H1 (cell line): ENCODE data around the gene FGD5. TPM values are rescaled to one million over a fixed set of nuclear protein-coding genes. Genes with fewer than 3 reads are reported as not detected.

ENCODE experiments used
- CTCF ChIA-PET: fragments of 300-600 bp; sonication (Branson Sonifier 250); formaldehyde crosslinking; loops from one replicate; lab custom pipeline; 2021; ENCODE audit not compliant: partially characterized antibody; lab: Charles Lee
- POLR2A ChIA-PET: fragments of 300-600 bp; sonication (Branson Sonifier 250); formaldehyde crosslinking; loops from one replicate; lab custom pipeline; 2021; ENCODE audit warnings: inconsistent platforms; ENCODE audit not compliant: partially characterized antibody; lab: Charles Lee
- DNase-seq, 2 experiments: peaks; one replicate each; pipeline versions ENCODE4 v3.0.0 to v3.0.0-alpha.2; 2010 to 2022; ENCODE audit warnings: low spot score in 2 of 2, low read depth in 1 of 2, mixed read lengths in 1 of 2
- FAIRE-seq: peaks from 2 replicates; lab custom pipeline; 2011; peaks lifted over from hg19 to GRCh38; lab: Jason Lieb, UNC
- H2AFZ ChIP-seq: 2 replicates; pipeline ENCODE4 v1.8.1; 2012; ENCODE audit warnings: low read length, inconsistent platforms
- H2AK5ac ChIP-seq: 2 replicates; pipeline ENCODE4 v1.6.1; 2013; ENCODE audit warnings: low read depth, low read length
- H2BK120ac ChIP-seq: replicated peaks from 2 replicates; pipeline ENCODE3; 2013; ENCODE audit warnings: low read depth, low read length, inconsistent platforms
- H2BK12ac ChIP-seq: 2 replicates; pipeline ENCODE4 v1.6.1; 2013; ENCODE audit warnings: low read depth, low read length
- H2BK15ac ChIP-seq: 2 replicates; pipeline ENCODE4 v1.6.1; 2013; ENCODE audit warnings: low read length
- H2BK20ac ChIP-seq: 2 replicates; pipeline ENCODE4 v1.6.1; 2013; ENCODE audit warnings: low read length
- H2BK5ac ChIP-seq: 2 replicates; pipeline ENCODE4 v1.6.1; 2013; ENCODE audit warnings: low read depth, low read length
- H3K14ac ChIP-seq: 2 replicates; pipeline ENCODE4 v1.6.1; 2013; ENCODE audit warnings: inconsistent platforms; ENCODE audit not compliant: insufficient read length
- H3K18ac ChIP-seq: 2 replicates; pipeline ENCODE4 v1.6.1; 2013; ENCODE audit warnings: low read length; ENCODE audit errors: extremely low read depth
- H3K23ac ChIP-seq: 2 replicates; pipeline ENCODE4 v1.6.1; 2013; ENCODE audit warnings: inconsistent platforms; ENCODE audit not compliant: insufficient read length
- H3K23me2 ChIP-seq: 2 replicates; pipeline ENCODE4 v1.6.1; 2013; ENCODE audit warnings: low read depth, low read length
- H3K27ac ChIP-seq: 2 replicates; pipeline ENCODE4 v1.6.1; 2011; ENCODE audit warnings: low read depth, low read length, inconsistent platforms
- H3K27me3 ChIP-seq, 4 experiments: replicated peaks in 1 of 4; 1 replicate in 1 of 4; 2 replicates in 3 of 4; pipeline versions ENCODE4 v1.6.1 to v1.8.1; 2011 to 2013; ENCODE audit warnings: low read length in 3 of 4, mild to moderate bottlenecking in 3 of 4, inconsistent platforms in 2 of 4, mixed read lengths in 2 of 4, moderate library complexity in 1 of 4; ENCODE audit not compliant: control insufficient read depth in 3 of 4, insufficient read depth in 3 of 4; ENCODE audit errors: extremely low read depth in 1 of 4
- H3K36me3 ChIP-seq, 4 experiments: 2 replicates each; pipeline versions ENCODE4 v1.6.1 to v1.8.1; 2011 to 2013; ENCODE audit warnings: mild to moderate bottlenecking in 4 of 4, low read length in 3 of 4, moderate library complexity in 2 of 4, control low read depth in 1 of 4, inconsistent platforms in 1 of 4; ENCODE audit not compliant: insufficient read depth in 4 of 4, control insufficient read depth in 2 of 4
- H3K4ac ChIP-seq: replicated peaks from 2 replicates; pipeline ENCODE3; 2013; ENCODE audit warnings: low read length, low read depth, mixed read lengths, inconsistent platforms; ENCODE audit not compliant: insufficient read length
- H3K4me1 ChIP-seq, 4 experiments: replicated peaks in 1 of 4; 1 replicate in 1 of 4; 2 replicates in 3 of 4; pipeline versions ENCODE4 v1.6.1 to v1.8.1; 2011 to 2013; ENCODE audit warnings: low read length in 3 of 4, inconsistent platforms in 2 of 4, mixed read lengths in 1 of 4; ENCODE audit not compliant: insufficient read depth in 4 of 4, control insufficient read depth in 3 of 4
- H3K4me2 ChIP-seq, 2 experiments: 2 replicates each; pipeline versions ENCODE4 v1.6.1 to v1.8.1; 2011 to 2013; ENCODE audit warnings: low read depth in 2 of 2, low read length in 2 of 2, control low read depth in 1 of 2, inconsistent platforms in 1 of 2, mild to moderate bottlenecking in 1 of 2; ENCODE audit not compliant: insufficient read depth in 1 of 2
- H3K4me3 ChIP-seq, 4 experiments: fragments of 200-600, 300-600 bp in 1 of 4; sonication (generic), shearing (Covaris generic), sonication (Bioruptor Twin) in 1 of 4; 2 replicates each; pipeline versions ENCODE4 v1.5.1 to v1.8.1; 2011 to 2016; ENCODE audit warnings: low read length in 4 of 4, low read depth in 3 of 4, control low read depth in 2 of 4, inconsistent platforms in 2 of 4, mild to moderate bottlenecking in 2 of 4, mixed read lengths in 1 of 4, moderate library complexity in 1 of 4; ENCODE audit not compliant: insufficient read depth in 2 of 4; ENCODE audit errors: extremely low read depth in 1 of 4
- H3K56ac ChIP-seq: replicated peaks from 2 replicates; pipeline ENCODE3; 2013; ENCODE audit warnings: low read depth, mild to moderate bottlenecking, mixed read lengths, low read length, inconsistent platforms; ENCODE audit not compliant: insufficient read length
- H3K79me1 ChIP-seq: 2 replicates; pipeline ENCODE4 v1.6.1; 2013; ENCODE audit warnings: low read depth, low read length, control low read depth
- H3K79me2 ChIP-seq, 2 experiments: 2 replicates each; pipeline versions ENCODE4 v1.6.1 to v1.8.1; 2012 to 2013; ENCODE audit warnings: low read length in 2 of 2, mild to moderate bottlenecking in 2 of 2, inconsistent platforms in 1 of 2; ENCODE audit not compliant: insufficient read depth in 2 of 2, control insufficient read depth in 1 of 2
- H3K9ac ChIP-seq, 4 experiments: replicated peaks in 1 of 4; 1 replicate in 1 of 4; 2 replicates in 3 of 4; pipeline versions ENCODE4 v1.6.1 to v1.8.1; 2011 to 2013; ENCODE audit warnings: low read depth in 3 of 4, low read length in 3 of 4, control low read depth in 2 of 4, mild to moderate bottlenecking in 2 of 4, moderate library complexity in 2 of 4, inconsistent platforms in 1 of 4; ENCODE audit errors: extremely low read depth in 1 of 4
- H3K9me3 ChIP-seq, 2 experiments: 2 replicates each; pipeline versions ENCODE4 v1.6.1 to v1.8.1; 2012 to 2013; ENCODE audit warnings: mild to moderate bottlenecking in 2 of 2, moderate library complexity in 2 of 2, control low read depth in 1 of 2, inconsistent platforms in 1 of 2, low read depth in 1 of 2, low read length in 1 of 2, mixed read lengths in 1 of 2; ENCODE audit not compliant: insufficient read depth in 2 of 2
- H4K20me1 ChIP-seq, 2 experiments: replicated peaks in 1 of 2; 2 replicates each; pipeline versions ENCODE3 to v1.8.1; 2011 to 2013; ENCODE audit warnings: inconsistent platforms in 2 of 2, low read length in 2 of 2, mild to moderate bottlenecking in 1 of 2; ENCODE audit not compliant: insufficient read depth in 2 of 2, control insufficient read depth in 1 of 2
- H4K5ac ChIP-seq: 2 replicates; pipeline ENCODE4 v1.6.1; 2013; ENCODE audit warnings: low read length, low read depth, mixed read lengths, inconsistent platforms; ENCODE audit not compliant: insufficient read length
- H4K8ac ChIP-seq: 2 replicates; pipeline ENCODE4 v1.8.0; 2013; ENCODE audit warnings: mild to moderate bottlenecking, moderate library complexity, low read length, inconsistent platforms; ENCODE audit not compliant: insufficient read depth; ENCODE audit errors: extremely low read depth
- H4K91ac ChIP-seq: replicated peaks from 2 replicates; pipeline ENCODE3; 2013; ENCODE audit warnings: low read length, mixed read lengths, inconsistent platforms; ENCODE audit not compliant: insufficient read length
- EGR1 ChIP-seq: IDR thresholded peaks from 2 replicates; pipeline ENCODE4 v1.6.1; 2011; ENCODE audit warnings: low read depth, low read length, borderline replicate concordance
- GTF2F1 ChIP-seq: IDR thresholded peaks from 2 replicates; pipeline ENCODE4 v1.6.1; 2012; ENCODE audit warnings: low read depth, low read length, improper control_type of control experiment, borderline replicate concordance
- RAD21 ChIP-seq, 2 experiments: IDR thresholded peaks in 1 of 2; conservative IDR thresholded peaks in 1 of 2; 2 replicates each; pipeline ENCODE4 v1.6.1; 2011; ENCODE audit warnings: low read depth in 2 of 2, low read length in 2 of 2, improper control_type of control experiment in 1 of 2, inconsistent platforms in 1 of 2, mild to moderate bottlenecking in 1 of 2, moderate library complexity in 1 of 2
- RXRA ChIP-seq: IDR thresholded peaks from 2 replicates; pipeline ENCODE4 v1.6.1; 2011; ENCODE audit warnings: low read depth, mild to moderate bottlenecking, low read length, moderate library complexity; ENCODE audit not compliant: insufficient read depth
- SP1 ChIP-seq: IDR thresholded peaks from 2 replicates; pipeline ENCODE4 v1.6.1; 2011; ENCODE audit warnings: low read depth, low read length
- SP2 ChIP-seq: IDR thresholded peaks from 2 replicates; pipeline ENCODE4 v1.6.1; 2012; ENCODE audit warnings: mild to moderate bottlenecking, low read length, inconsistent platforms
- SUZ12 ChIP-seq: fragments of 200-600 bp; sonication (generic); IDR thresholded peaks from 2 replicates; pipeline ENCODE4 v1.6.1; 2012; ENCODE audit warnings: mild to moderate bottlenecking, inconsistent platforms, low read length, moderate library complexity, mixed read lengths
- TCF12 ChIP-seq: IDR thresholded peaks from 2 replicates; pipeline ENCODE4 v1.6.1; 2011; ENCODE audit warnings: low read depth, mild to moderate bottlenecking, low read length
- TEAD4 ChIP-seq: IDR thresholded peaks from 2 replicates; pipeline ENCODE4 v1.6.1; 2012; ENCODE audit warnings: low read depth, low read length, inconsistent platforms, mixed read lengths
- WGBS, 2 experiments: shearing (Covaris generic) in 1 of 2; methylation state at CpG; one replicate each; pipeline versions ENCODE4 v1.1.6 to v1.1.7; 2013 to 2015; ENCODE audit warnings: low lambda C conversion rate in 2 of 2, mixed read lengths in 2 of 2, inconsistent platforms in 1 of 2, low coverage in 1 of 2, missing lambda C conversion rate in 1 of 2; ENCODE audit not compliant: insufficient replicate concordance in 2 of 2, insufficient coverage in 1 of 2, insufficient read length in 1 of 2; ENCODE audit errors: extremely low coverage in 1 of 2, missing lambda C conversion rate in 1 of 2; 5-methylcytosine and 5-hydroxymethylcytosine counted together
- polyA plus RNA-seq, 7 experiments: library from polyadenylated mRNA; depleted of rRNA in 3 of 7; stranded (reverse) in 5 of 7; unstranded in 2 of 7; fragments of >200 nt in 5 of 7; fragments of 200-250 nt in 2 of 7; gene quantifications; 1 replicate in 5 of 7; 2 replicates in 1 of 7; 4 replicates in 1 of 7; pipeline versions ENCODE4 v1.2.1 to v1.2.3, GENCODE V29; 2011 to 2013; ENCODE audit warnings: missing spikeins in 2 of 7, mixed read lengths in 2 of 7
- total RNA-seq: library from RNA; stranded (reverse); fragmentation: NEBNext Ultra II Directional; extraction: Animal tissue kit (Norgen Biotek cat#: 25700); gene quantifications from 2 replicates; pipeline ENCODE4 v1.2.1, GENCODE V29; 2021
- TF ChIP-seq, protein P1 (sequence below), 3 experiments: IDR thresholded peaks; 1 replicate in 2 of 3; 2 replicates in 1 of 3; pipeline versions ENCODE4 v1.5.1 to v1.6.1; 2011; ENCODE audit warnings: low read length in 3 of 3, mild to moderate bottlenecking in 3 of 3, inconsistent platforms in 2 of 3, low read depth in 1 of 3, moderate library complexity in 1 of 3; ENCODE audit not compliant: insufficient read depth in 1 of 3; ENCODE audit errors: control extremely low read depth in 1 of 3

Gene FGD5
- total and polyA plus RNA-seq, 2 of the 8 experiments (the other 6 are each of a cell fraction or from before 2014, with no cell fraction given): 4.7 to 14.3 TPM

DNA sequence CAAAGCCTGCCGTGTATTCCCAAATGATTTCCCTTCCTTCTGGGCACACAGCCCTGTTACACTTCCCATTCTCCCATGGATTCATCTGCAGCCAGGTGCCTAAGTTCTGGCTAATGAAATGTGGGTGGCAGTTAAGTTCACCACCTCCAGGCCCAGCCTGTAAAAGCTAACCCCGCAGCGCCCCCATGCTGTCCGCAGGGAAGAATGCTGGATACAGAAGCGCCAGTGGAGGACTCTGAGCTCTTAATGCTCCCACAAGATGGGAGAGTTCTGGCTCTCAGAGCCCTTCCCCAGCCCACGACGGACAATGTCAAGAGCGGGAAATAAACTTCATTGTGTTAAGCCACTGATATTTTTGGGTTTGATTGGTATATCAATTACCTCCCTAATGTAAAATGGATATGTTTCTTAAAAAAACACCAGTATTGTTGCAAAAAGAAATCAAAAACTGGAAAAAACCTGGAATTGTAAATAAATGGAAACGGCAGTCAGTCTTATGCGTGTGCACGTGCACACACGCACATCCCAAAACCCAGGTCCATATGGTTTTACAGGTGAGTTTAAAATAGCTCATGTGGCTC lies 37.7 kb upstream of the FGD5 start:
- H2BK20ac ChIP-seq: no peak overlapping the region
- 0 out of 2 replicates have a peak, but pooled peaks have one; percentile 32 for TF ChIP-seq RXRA
- no peak for TF ChIP-seq SP2
- TF ChIP-seq GTF2F1: no peak
- TF ChIP-seq TCF12: 0 out of 2 replicates have a peak, but pooled peaks have one; percentile 48
- TF ChIP-seq SUZ12: no peak
- no peak for TF ChIP-seq EGR1
- peak; percentile 93 to 95 for TF ChIP-seq RAD21 (IDR thresholded peaks at IDR 0.05 in 1 of 2, conservative IDR thresholded peaks at IDR 0.05 in 1 of 2; ENCODE audit: low read depth in 2 of 2, low read length in 2 of 2)
- 0 out of 2 replicates have a peak, but pooled peaks have one; percentile 72 for TF ChIP-seq TEAD4
- TF ChIP-seq, protein P1, sequence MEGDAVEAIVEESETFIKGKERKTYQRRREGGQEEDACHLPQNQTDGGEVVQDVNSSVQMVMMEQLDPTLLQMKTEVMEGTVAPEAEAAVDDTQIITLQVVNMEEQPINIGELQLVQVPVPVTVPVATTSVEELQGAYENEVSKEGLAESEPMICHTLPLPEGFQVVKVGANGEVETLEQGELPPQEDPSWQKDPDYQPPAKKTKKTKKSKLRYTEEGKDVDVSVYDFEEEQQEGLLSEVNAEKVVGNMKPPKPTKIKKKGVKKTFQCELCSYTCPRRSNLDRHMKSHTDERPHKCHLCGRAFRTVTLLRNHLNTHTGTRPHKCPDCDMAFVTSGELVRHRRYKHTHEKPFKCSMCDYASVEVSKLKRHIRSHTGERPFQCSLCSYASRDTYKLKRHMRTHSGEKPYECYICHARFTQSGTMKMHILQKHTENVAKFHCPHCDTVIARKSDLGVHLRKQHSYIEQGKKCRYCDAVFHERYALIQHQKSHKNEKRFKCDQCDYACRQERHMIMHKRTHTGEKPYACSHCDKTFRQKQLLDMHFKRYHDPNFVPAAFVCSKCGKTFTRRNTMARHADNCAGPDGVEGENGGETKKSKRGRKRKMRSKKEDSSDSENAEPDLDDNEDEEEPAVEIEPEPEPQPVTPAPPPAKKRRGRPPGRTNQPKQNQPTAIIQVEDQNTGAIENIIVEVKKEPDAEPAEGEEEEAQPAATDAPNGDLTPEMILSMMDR (IDR thresholded peaks at IDR 0.05; ENCODE audit: control extremely low read depth in 1 of 3, insufficient read depth in 1 of 3, low read depth in 1 of 3, low read length in 3 of 3): peak; percentile 84 to 97 (median 94)
- no peak for TF ChIP-seq SP1

More for the DNA sequence above, 37.7 kb upstream of the FGD5 start:
- H3K4me3 ChIP-seq: no peak overlapping the region
- no peak overlapping the region for H3K4ac ChIP-seq
- H2BK15ac ChIP-seq: no peak overlapping the region
- no peaks in the 10 kb centered on the region for H3K27me3 ChIP-seq
- H3K4me1 ChIP-seq: peaks cover 2 to 9% (median 6%) of the 10 kb centered on the region in 4 experiments; a peak in 4 of 7 replicates
- no peak overlapping the region for H2BK5ac ChIP-seq
- 37% methylated on average over 12 of the region's 12 CpGs; no CpG with 5 or more reads in 1 of the 2 experiments for WGBS, 2 experiments
- H3K23me2 ChIP-seq: no peaks in the 10 kb centered on the region
- H4K20me1 ChIP-seq: no peaks in the 10 kb centered on the region
- H2BK12ac ChIP-seq: no peak overlapping the region
- no peaks in the 10 kb centered on the region for H3K36me3 ChIP-seq
- H3K9me3 ChIP-seq: no peaks in the 10 kb centered on the region
- H4K5ac ChIP-seq: no peak overlapping the region
- H3K23ac ChIP-seq: no peak overlapping the region
- CTCF ChIA-PET: interaction anchor here (0.5 to 9.0 kb wide), 70 partner anchors 9 to 272 kb away, joined by 3 to 129 read pairs (median 4); partner anchors contain the start of genes C3orf20 and CCDC174
- no peak overlapping the region for H3K56ac ChIP-seq
- H3K79me1 ChIP-seq: no peaks in the 10 kb centered on the region
- no peak overlapping the region for H2AFZ ChIP-seq
- H3K18ac ChIP-seq: no peak overlapping the region
- H3K14ac ChIP-seq: no peak overlapping the region
- no peak overlapping the region for H2AK5ac ChIP-seq
- no peak overlapping the region for H3K4me2 ChIP-seq
- no peak overlapping the region for H3K9ac ChIP-seq
- no peak overlapping the region for H4K91ac ChIP-seq
- no peaks in the 10 kb centered on the region for H3K79me2 ChIP-seq
- H4K8ac ChIP-seq: no peak overlapping the region
- no peak overlapping the region for H2BK120ac ChIP-seq
- DNase-seq: peak; percentile 70 to 85
- no peak overlapping the region for H3K27ac ChIP-seq
- POLR2A ChIA-PET: interaction anchor here (1.0 to 1.2 kb wide), 4 partner anchors 30 to 166 kb away, joined by 3 to 4 read pairs (median 3); partner anchors contain the start of gene NR2C2
- FAIRE-seq: peak; percentile 89
